MCF 10A (cell line): ENCODE measurements around the gene LZTS2. TPM values are rescaled to one million over a fixed set of nuclear protein-coding genes. Genes with fewer than 3 reads are reported as not detected.
A peak's percentile ranks its signal among the peaks of the same experiment; 100 is the strongest.

ENCODE experiments used
- BruUV-seq: library from RNA; stranded (reverse); fragments of 400-500 nt; replicated peaks from 2 replicates; lab custom pipeline; 2021; lab: Mats Ljungman, UMichigan
- CTCF ChIA-PET: fragments of 300-600 bp; sonication (Branson Sonifier 250); formaldehyde crosslinking; extraction: SDS; loops from one replicate; lab custom pipeline; 2021; ENCODE audit warnings: antibody characterized with exemption, inconsistent platforms; lab: Yijun Ruan, JAX
- POLR2A ChIA-PET: fragments of 300-600, 350-650 bp; sonication (Branson Sonifier 250); formaldehyde crosslinking; extraction: SDS; loops from one replicate; lab custom pipeline; 2020; ENCODE audit warnings: antibody characterized with exemption, inconsistent platforms; lab: Yijun Ruan, JAX
- DNase-seq: peaks from one replicate; pipeline ENCODE4 v3.0.0-alpha.2; 2018; ENCODE audit not compliant: unreplicated experiment
- H3K27ac Mint-ChIP-seq: one replicate; pipeline ENCODE4 v1.8.0; 2022; ENCODE audit warnings: mild to moderate bottlenecking, low read depth, mixed read lengths; ENCODE audit not compliant: unreplicated experiment
- H3K27me3 Mint-ChIP-seq: one replicate; pipeline ENCODE4 v1.8.0; 2022; ENCODE audit warnings: mixed read lengths; ENCODE audit not compliant: insufficient read depth, unreplicated experiment
- H3K36me3 Mint-ChIP-seq: one replicate; pipeline ENCODE4 v1.8.0; 2022; ENCODE audit warnings: mild to moderate bottlenecking, moderate library complexity, mixed read lengths; ENCODE audit not compliant: insufficient read depth, unreplicated experiment
- H3K4me1 Mint-ChIP-seq: one replicate; pipeline ENCODE4 v1.8.0; 2022; ENCODE audit warnings: mixed read lengths; ENCODE audit not compliant: insufficient read depth, unreplicated experiment
- H3K4me3 Mint-ChIP-seq: one replicate; pipeline ENCODE4 v1.8.0; 2022; ENCODE audit warnings: mild to moderate bottlenecking, moderate library complexity, mixed read lengths; ENCODE audit not compliant: unreplicated experiment
- H3K9me3 Mint-ChIP-seq: one replicate; pipeline ENCODE4 v1.8.0; 2022; ENCODE audit warnings: mixed read lengths; ENCODE audit not compliant: unreplicated experiment
- CTCF ChIP-seq: fragments of 200-600 bp; IDR thresholded peaks from one replicate; pipeline ENCODE4 v1.8.0; 2022; ENCODE audit warnings: antibody characterized with exemption, mild to moderate bottlenecking; ENCODE audit not compliant: unreplicated experiment
- intact Hi-C: fragments of 100-400 bp; cut with micrococcal nuclease; formaldehyde crosslinking; loops from 2 replicates; pipeline ENCODE4 v1.14.1; 2022
- total RNA-seq: library from RNA; stranded (reverse); gene quantifications from 2 replicates; pipeline ENCODE4 v1.2.3, GENCODE V29; 2022

The LZTS2 gene
- total RNA-seq, 1 experiment from 2014 or later = 15.2 TPM

DNA sequence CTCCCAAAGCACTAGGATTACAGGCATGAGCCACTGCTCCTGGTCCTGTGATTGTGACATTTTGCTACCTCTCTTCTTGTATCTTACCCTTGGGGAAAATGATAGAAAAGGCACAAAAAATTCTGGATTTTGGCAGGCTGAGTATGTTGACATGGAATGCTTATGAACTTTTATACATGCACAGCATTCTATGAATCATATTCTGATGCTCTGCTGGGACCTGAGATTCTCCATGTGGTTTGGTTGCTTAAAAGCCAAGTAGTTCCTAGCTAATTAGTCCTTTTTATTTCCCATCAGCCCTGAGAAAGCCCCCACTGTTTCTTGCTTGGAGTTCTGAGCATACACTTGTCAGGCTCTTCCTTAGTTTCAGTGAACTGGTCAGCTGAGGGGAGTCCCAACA, 53.9 kb downstream of the LZTS2 start:
- H3K4me3 Mint-ChIP-seq = no peak overlapping the region
- ChIA-PET POLR2A (interaction anchor here (5.9 kb wide), 1 partner anchor 11 kb away, joined by 71 read pairs; no protein-coding TSS in a partner anchor), CTCF (interaction anchor here (0.7 to 13.2 kb wide), 6 partner anchors 14 to 89 kb away, joined by 4 to 234 read pairs (median 21); no protein-coding TSS in a partner anchor)
- H3K9me3 Mint-ChIP-seq = no peaks in the 10 kb centered on the region
- intact Hi-C loops = no loop called here
- no peaks in the 10 kb centered on the region for H3K27me3 Mint-ChIP-seq
- BruUV-seq = no TSS peak
- no peaks in the 10 kb centered on the region for H3K36me3 Mint-ChIP-seq
- peaks cover 8% of the 10 kb centered on the region for H3K4me1 Mint-ChIP-seq
- no peak overlapping the region for H3K27ac Mint-ChIP-seq
- no peak for DNase-seq
- TF ChIP-seq CTCF = no peak

DNA sequence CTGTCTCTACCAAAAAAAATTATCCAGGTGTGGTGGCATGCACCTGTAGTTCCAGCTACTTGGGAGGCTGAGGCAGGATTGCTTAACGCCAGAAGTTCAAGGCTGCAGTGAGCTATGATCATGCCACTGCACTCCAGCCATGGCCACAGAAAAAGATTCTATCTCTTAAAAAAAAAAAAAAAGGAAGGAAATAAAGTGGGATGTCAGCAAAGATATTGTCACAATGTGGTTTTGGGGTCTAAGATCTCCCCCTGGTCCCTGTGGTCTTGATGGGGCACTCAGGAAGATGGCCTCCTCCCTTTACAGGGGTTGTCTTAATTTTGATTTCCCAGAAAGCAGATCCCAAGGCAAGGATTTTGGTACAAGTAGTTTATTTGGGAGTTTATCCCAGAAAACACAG, 54.7 kb downstream of the LZTS2 start:
- CTCF ChIA-PET = interaction anchor here (1.7 to 13.2 kb wide), 3 partner anchors 13 to 88 kb away, joined by 10 to 234 read pairs (median 151); no protein-coding TSS in a partner anchor
- BruUV-seq = no TSS peak
- intact Hi-C loops = no loop called here
- no peak for DNase-seq
- TF ChIP-seq CTCF = no peak
- Mint-ChIP-seq H3K27ac (no peak overlapping the region), H3K9me3 (no peaks in the 10 kb centered on the region), H3K36me3 (no peaks in the 10 kb centered on the region), H3K27me3 (no peaks in the 10 kb centered on the region), H3K4me3 (no peak overlapping the region), H3K4me1 (peaks cover 9% of the 10 kb centered on the region)
- POLR2A ChIA-PET = interaction anchor here (0.9 to 5.9 kb wide), 2 partner anchors 11 to 12 kb away, joined by 3 to 71 read pairs; no protein-coding TSS in a partner anchor

DNA sequence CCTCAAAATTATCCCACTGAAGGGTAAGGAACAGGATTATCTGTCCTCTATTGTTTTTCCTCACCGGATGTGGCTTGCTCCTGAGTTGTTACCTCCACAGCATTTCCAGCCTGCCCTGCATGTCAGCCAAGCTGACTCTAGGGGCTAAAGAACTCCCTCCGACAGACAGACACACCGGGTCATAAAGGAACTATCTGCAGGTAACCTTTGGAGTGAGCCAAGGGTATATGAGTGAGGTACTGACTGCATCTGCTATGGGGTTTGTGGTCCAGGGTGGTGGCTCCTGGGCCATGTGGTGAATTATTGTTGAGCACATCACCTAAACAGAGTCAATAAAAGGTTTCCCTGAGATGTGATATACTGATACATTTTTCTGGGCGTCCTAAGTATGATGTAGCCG, 55.3 kb downstream of the LZTS2 start:
- Mint-ChIP-seq H3K36me3 (no peaks in the 10 kb centered on the region), H3K27ac (no peak overlapping the region), H3K27me3 (no peaks in the 10 kb centered on the region), H3K9me3 (no peaks in the 10 kb centered on the region), H3K4me1 (peaks cover 14% of the 10 kb centered on the region), H3K4me3 (no peak overlapping the region)
- no peak for DNase-seq
- intact Hi-C loops = no loop called here
- ChIA-PET CTCF (interaction anchor here (1.7 to 13.2 kb wide), 3 partner anchors 13 to 87 kb away, joined by 10 to 234 read pairs (median 151); no protein-coding TSS in a partner anchor), POLR2A (interaction anchor here (0.9 to 5.9 kb wide), 4 partner anchors 11 to 26 kb away, joined by 3 to 71 read pairs (median 6); no protein-coding TSS in a partner anchor)
- TF ChIP-seq CTCF = no peak
- no TSS peak for BruUV-seq

DNA sequence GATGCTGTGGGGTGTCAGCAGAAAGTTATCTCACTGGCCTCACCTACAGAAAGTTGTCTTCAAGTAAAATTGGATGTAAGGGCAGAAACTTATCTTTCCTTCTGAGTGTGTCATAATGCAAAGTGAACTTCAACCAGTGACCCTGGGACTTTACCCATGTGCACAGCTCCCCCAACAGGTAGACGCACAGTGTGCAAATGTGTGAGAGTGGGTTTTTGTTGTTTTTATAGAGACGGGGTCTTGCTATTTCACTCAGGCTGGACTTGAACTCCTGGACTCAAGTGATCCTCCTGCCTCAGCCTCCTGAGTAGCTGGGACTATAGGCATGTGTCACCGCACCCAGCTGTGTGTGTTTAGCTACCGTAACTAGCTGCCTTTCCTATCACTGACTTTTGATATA, 55.8 kb downstream of the LZTS2 start:
- H3K9me3 Mint-ChIP-seq = no peaks in the 10 kb centered on the region
- BruUV-seq = no TSS peak
- POLR2A ChIA-PET = interaction anchor here (0.6 to 5.9 kb wide), 4 partner anchors 11 to 520 kb away, joined by 3 to 71 read pairs (median 8); partner anchors contain the start of gene HIF1AN
- no peak for DNase-seq
- no peak overlapping the region for H3K27ac Mint-ChIP-seq
- peaks cover 16% of the 10 kb centered on the region for H3K4me1 Mint-ChIP-seq
- CTCF ChIA-PET = interaction anchor here (0.6 to 13.2 kb wide), 8 partner anchors 12 to 87 kb away, joined by 3 to 234 read pairs (median 4); no protein-coding TSS in a partner anchor
- H3K27me3 Mint-ChIP-seq = no peaks in the 10 kb centered on the region
- intact Hi-C loops = no loop called here
- peak; percentile 11 for TF ChIP-seq CTCF
- H3K36me3 Mint-ChIP-seq = no peaks in the 10 kb centered on the region
- no peak overlapping the region for H3K4me3 Mint-ChIP-seq
